HG03139 (cell line): ENCODE measurements around the gene CMTM5.
"Not testable (repeated sequence)": the region's sequence is repeated elsewhere in the genome, so short reads cannot be mapped to it uniquely, and the experiment has no call there.

Experiments
- ATAC-seq: cut with Tn5 transposase; IDR thresholded peaks from one replicate; pipeline ENCODE4 v1.9.1; 2021; ENCODE audit not compliant: unreplicated experiment

CMTM5 gene

DNA sequence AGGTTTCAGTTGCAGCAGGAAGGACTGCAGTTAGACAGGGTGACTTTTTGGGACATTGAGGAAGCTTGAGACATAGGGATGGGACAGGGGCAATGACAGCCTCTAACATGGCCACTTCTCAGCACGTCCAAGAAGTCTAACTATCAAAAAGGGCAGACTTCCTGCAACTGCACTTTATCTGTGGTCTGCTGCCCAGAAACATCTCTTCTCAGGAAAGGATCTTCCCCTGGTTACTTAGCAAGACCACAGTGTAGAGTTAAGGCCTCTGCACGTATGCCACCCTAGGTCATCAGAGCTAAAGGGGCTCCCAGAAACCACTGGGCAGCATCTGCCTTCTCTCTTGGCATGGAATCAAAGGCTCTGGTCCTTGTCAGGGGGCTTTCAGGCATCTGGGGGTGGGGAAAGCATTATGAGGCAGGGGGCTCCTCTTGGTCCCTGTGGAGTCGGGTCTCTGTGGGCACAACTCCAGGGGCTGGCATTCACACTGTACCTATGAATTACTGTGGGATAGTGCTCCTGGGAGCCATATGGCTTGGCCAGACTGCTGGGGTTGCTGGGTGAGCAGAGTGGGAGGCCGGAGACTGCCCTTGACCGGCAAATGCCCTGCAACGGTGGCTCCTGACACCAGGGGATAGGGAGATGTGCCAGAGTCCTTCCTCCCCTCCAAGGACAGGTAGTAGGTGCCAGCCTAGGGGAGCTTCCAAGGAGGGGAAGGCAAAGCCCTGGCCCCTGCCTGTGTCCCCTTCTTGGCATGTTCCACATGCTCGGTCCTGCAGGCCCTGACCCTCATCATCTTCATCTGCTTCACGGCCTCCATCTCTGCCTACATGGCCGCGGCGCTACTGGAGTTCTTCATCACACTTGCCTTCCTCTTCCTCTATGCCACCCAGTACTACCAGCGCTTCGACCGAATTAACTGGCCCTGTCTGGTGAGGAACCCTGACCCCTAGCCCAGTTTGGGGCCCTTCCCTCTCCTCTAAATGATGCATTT is 1.0 kb downstream of the CMTM5 start:
- ATAC-seq: no peak

GRCh38 chr14:23378612-23379220 is 1.9 kb downstream of the CMTM5 start:
- no peak for ATAC-seq

GRCh38 chr14:23379366-23380196 is 2.7 kb downstream of the CMTM5 start:
- ATAC-seq: no peak

DNA sequence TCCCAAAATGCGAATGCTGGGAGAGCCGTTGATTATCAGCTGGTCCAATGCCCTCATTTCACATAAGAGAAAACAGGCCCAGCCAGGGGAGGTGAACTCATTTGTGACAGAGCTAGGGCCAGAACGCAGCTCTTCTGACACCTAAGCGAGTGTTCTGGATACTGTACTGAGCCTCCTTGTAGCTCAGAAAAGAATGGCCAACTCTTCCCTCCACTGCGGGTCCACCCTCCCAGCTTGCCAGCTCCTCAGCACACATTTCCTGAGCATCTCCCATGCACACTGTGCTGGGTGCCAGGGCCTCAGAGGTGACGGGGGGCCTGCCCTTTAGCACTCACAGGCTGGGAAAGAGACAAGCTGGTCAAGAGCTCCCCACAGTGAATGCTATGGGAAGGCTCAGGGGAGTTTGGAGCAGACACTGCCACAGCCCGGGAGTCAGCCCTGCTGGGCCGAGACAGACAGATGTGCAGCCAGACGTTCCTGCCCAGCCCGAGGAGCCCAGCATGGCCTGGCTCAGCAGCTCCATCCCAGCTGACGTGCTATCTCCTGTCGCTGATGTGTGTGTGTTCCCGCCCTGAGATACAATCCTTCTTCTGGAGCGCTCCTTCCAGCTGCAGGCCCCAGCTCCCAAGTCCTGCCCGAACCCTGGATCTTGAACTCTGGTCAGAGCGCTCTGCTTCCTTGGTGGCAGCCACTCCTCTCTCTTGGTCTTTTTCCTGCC is 3.5 kb downstream of the CMTM5 start:
- no peak for ATAC-seq

DNA sequence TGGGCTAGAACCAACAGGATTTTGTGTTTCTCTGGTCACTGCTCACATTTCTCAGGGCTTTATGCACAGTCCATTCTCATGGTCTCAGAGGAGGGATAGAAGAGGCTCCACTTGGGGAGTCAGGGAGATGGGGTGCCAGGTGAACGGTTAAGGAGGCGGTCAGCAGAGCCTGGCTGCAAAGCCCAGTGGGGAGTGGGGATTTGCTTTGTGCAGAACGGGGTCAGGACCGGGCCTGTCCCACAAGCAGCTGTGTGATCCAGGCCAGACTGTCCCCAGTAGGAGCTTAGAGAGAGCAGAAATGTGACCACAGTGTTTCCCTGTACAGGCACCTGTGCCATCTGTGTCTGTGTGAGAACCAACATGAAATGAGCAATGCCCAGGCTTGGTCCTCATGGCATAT is 4.1 kb downstream of the CMTM5 start:
- no peak for ATAC-seq

DNA sequence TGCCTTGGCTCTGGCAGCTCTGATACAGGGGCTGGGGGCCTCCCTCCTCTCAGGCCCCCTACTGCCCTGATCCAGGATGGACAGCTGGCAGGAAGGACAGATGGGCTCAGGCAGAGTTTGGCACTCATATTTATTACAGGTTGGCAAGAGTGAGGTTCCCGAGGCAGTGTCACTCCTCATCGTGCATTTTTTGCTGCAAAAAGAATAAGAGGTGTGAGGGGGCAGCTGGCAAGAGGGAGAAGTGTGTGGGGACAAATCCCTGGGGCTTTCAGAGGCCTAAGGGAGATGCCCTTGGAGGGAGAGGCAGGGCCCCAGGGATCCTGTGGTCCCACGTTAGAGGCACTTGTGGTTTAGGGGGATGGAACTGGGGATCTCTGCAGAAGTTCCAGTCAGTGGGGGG is 5.0 kb downstream of the CMTM5 start:
- ATAC-seq: no peak

DNA sequence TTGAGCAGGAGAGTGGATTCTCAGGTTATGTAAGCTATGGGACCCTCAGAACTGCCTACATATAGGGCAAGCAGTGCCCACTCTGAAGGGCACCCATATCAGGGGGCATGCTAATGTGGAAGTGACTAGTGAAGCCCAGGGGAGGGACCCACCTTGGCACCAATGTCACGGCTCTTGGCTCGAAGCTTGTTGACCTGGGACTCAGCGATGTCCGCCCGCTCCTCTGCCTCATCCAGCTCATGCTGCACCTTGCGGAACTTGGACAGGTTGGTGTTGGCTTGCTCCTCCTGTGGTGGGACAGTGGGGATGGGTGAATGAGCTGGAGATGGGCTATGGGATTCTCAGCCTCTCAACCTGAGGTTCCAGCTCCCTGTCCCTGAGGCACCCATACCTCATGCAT is 5.4 kb downstream of the CMTM5 start:
- ATAC-seq: no peak

DNA sequence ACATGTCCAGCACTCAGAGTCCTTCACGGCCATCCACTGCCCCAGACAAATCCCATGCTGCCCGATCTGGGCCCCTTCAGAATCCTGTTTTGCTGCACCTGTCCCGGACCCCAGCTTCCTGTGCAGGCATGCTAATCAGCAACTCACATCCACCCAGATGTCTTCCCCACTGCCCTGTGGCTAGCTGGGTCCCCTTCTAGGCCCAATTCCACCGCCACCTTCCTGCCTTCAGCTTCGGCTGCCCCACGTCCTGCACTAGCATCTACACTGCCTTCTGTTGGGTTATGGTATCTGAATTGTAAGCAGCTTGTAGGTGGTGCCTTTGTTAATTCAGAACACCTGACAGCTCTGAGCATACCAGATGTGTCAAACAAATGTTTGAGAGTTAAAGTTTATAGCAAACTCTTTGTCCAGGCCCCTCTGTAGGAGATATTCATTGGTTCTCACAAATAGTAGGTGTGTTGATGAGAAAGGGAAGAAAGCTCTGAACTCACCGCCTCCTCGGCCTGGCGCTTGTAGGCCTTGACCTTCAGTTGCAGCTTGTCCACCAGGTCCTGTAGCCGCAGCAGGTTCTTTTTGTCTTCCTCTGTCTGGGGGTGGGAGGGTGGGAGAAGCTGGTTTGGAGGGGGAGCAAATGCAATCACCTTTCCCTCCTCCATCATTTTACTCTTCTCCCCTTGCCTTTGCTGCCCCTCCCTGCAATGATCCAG is 6.0 kb downstream of the CMTM5 start:
- no peak for ATAC-seq

GRCh38 chr14:23384364-23385080 is 7.7 kb downstream of the CMTM5 start:
- no peak for ATAC-seq

- ATAC-seq: no peak
Measured at GRCh38 chr14:23385244-23385641, 8.4 kb downstream of the CMTM5 start.

- no peak for ATAC-seq
Measured at GRCh38 chr14:23385642-23386265, 8.9 kb downstream of the CMTM5 start.

DNA sequence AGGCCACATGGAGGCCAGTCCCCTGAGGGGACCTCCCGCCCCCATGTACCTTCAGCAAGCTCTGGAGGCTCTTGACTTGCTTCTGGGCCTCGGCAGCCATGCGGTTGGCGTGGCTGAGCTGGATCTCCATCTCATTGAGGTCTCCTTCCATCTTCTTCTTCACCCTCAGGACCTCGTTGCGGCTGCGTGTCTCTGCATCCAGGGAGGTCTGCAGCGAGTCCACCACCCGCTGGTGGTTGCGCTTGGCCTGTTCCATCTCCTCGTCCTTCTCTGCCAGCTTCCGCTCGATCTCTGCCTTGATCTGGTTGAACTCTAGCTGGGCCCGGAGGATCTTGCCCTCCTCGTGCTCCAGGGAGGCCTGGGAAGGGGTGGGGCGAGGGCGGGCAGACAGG is 9.4 kb downstream of the CMTM5 start:
- not testable (repeated sequence) for ATAC-seq

- no peak for ATAC-seq
Measured at GRCh38 chr14:23386999-23387398, 10.2 kb downstream of the CMTM5 start.

DNA sequence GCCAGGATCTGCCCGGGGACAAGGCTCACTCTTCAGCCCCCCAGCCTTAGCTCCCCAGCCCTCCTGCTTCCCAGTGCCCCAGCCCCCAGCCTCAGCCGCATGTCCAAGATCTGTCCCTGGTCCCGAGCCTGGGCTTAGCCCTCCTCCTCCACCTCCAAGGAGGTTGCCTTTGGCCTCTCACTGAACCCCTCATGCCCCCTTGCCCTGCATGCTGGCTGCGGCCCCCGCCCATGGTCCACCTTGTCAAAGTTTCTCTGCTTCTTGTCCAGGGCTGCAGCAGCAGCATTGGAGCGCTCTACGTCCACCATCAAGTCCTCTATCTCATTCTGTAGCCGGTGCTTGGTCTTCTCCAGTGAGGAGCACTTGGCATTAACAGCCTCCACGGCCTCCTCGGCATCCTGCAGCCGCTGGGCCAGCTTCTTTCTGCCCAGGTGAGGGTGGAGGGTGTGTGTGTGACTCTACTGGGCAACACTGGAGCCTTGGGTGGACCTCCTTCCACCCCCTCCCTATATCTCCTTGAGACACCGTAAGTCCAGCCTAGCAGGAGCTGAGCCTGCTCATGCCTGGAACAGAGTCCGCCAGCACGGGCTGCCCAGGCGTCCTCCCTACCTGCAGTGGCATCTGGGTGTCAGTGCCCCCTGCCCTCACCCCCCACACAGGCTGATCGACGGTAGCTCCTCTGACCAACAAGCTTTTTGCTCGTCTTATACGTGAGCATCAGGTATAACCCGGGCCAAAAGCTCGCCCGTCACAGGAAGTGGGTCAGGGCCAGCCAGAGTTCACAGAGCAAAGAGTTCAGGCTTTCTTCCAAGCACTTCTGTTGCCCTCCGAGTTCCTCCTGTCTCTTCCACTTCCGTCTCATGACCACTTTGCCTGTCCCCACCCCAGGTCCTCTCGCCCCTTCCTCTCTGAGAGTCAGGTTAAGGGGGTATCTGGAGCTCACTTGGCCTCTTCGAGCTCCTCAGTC is 11.4 kb downstream of the CMTM5 start:
- no peak for ATAC-seq

DNA sequence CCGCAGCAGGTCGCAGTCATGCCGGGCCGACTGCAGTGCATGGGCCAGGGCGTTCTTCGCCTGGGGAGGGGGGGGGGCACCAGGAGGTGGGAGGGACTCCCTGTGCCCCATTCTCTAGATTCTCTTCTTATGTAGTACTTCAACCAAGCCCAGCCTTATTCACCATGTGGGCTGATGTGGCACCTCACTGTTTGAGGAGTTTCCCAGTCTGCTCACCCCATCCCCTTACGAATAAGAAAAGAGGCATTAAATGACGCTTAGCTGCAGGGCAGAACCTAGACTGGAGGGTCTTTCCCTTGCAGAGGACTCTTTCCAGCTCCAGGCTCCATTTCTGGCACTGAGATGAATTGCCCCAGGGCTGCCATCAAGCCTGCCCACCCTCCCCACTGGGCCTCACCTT is 12.2 kb downstream of the CMTM5 start:
- ATAC-seq: no peak

DNA sequence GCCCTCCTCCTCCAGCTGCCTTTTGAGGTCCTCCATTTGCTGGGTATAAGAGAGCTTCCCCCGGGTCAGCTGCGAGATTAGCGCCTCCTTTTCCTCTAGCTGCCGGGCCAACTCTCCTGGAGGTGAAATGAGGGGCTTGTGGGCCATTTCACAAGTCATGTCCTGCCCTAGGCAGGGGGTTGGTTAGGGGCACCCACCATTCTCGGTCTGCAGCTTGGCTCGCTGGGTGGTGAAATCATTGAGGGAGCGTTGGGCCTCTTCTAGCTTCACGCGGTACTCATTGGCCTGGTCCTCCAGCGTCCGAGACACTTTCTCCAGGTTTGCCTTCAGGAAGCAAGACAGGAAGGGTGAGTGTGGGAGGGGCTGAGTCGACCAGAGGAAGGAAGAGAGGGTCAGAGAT is 12.6 kb downstream of the CMTM5 start:
- no peak for ATAC-seq

GRCh38 chr14:23389871-23390270 is 13.0 kb downstream of the CMTM5 start:
- ATAC-seq: not testable (repeated sequence)

GRCh38 chr14:23392613-23393012 is 15.8 kb downstream of the CMTM5 start:
- ATAC-seq: no peak
